Measurements from ENCODE around the gene CDKN2B-AS1. TPM values are rescaled to one million over a fixed set of nuclear protein-coding genes. Genes with fewer than 3 reads are reported as not detected.

Gene CDKN2B-AS1
- total RNA-seq, 1 donor from 2014 or later = 2.4 TPM

GRCh38 chr9:21969011-21969940 is 25.3 kb upstream of the CDKN2B-AS1 start:
- Histone ChIP-seq H3K27ac (no peak overlapping the region), H3K27me3 (ENCODE audit: low read depth) (peaks cover 98% of the 10 kb centered on the region), H3K4me3 (no peak overlapping the region), H3K36me3 (no peaks in the 10 kb centered on the region), H3K9me3 (no peaks in the 10 kb centered on the region), H3K4me1 (peaks cover 33% of the 10 kb centered on the region)
- no peak for TF ChIP-seq CTCF (IDR thresholded peaks at IDR 0.05)
- ATAC-seq (no peak), DNase-seq (no peak)
- intact Hi-C loops (cut with DNase I) = no loop called here

- ATAC-seq = no peak
These were observed 24.4 kb upstream of the CDKN2B-AS1 start for GRCh38 chr9:21969951-21970799.

GRCh38 chr9:21970800-21971640 is 23.6 kb upstream of the CDKN2B-AS1 start:
- TF ChIP-seq CTCF (IDR thresholded peaks at IDR 0.05) = no peak
- peaks cover 32% of the 10 kb centered on the region for H3K4me1 ChIP-seq
- peaks cover 98% of the 10 kb centered on the region for H3K27me3 ChIP-seq (ENCODE audit: low read depth)
- intact Hi-C loops (cut with DNase I) = no loop called here
- no peak overlapping the region for H3K27ac ChIP-seq
- H3K4me3 ChIP-seq = no peak overlapping the region
- H3K9me3 ChIP-seq = no peaks in the 10 kb centered on the region
- DNase-seq = no peak
- no peak for ATAC-seq
- no peaks in the 10 kb centered on the region for H3K36me3 ChIP-seq

More at GRCh38 chr9:21969951-21970799, 24.4 kb upstream of the CDKN2B-AS1 start:
- intact Hi-C loops (cut with DNase I) = no loop called here
- Histone ChIP-seq H3K4me3 (no peak overlapping the region), H3K36me3 (no peaks in the 10 kb centered on the region), H3K9me3 (no peaks in the 10 kb centered on the region), H3K27me3 (ENCODE audit: low read depth) (peaks cover 98% of the 10 kb centered on the region), H3K27ac (no peak overlapping the region), H3K4me1 (peaks cover 36% of the 10 kb centered on the region)
- no peak for TF ChIP-seq CTCF (IDR thresholded peaks at IDR 0.05)
- DNase-seq = no peak

- TF ChIP-seq CTCF (IDR thresholded peaks at IDR 0.05) = no peak
- Histone ChIP-seq H3K4me3 (no peak overlapping the region), H3K36me3 (no peaks in the 10 kb centered on the region), H3K4me1 (peaks cover 31% of the 10 kb centered on the region), H3K9me3 (no peaks in the 10 kb centered on the region), H3K27me3 (ENCODE audit: low read depth) (peaks cover 98% of the 10 kb centered on the region), H3K27ac (no peak overlapping the region)
- DNase-seq = no peak
- intact Hi-C loops (cut with DNase I) = no loop called here
- no peak for ATAC-seq
These were observed 22.2 kb upstream of the CDKN2B-AS1 start for GRCh38 chr9:21972361-21972760.

GRCh38 chr9:21974343-21974721 is 20.3 kb upstream of the CDKN2B-AS1 start:
- Histone ChIP-seq H3K4me3 (peak overlapping the region; percentile 53), H3K27me3 (ENCODE audit: low read depth) (peaks cover 98% of the 10 kb centered on the region), H3K9me3 (no peaks in the 10 kb centered on the region), H3K4me1 (peaks cover 25% of the 10 kb centered on the region), H3K36me3 (no peaks in the 10 kb centered on the region), H3K27ac (no peak overlapping the region)
- intact Hi-C loops (cut with DNase I) = no loop called here
- no peak for DNase-seq
- peak in 1 of 2 donors; percentile 9 for ATAC-seq
- TF ChIP-seq CTCF (IDR thresholded peaks at IDR 0.05) = no peak

Data from lower lobe of right lung (tissue), 2 donors.